Kidney (tissue), 14 donors: Measurements from ENCODE around the gene INHBE. TPM values are rescaled to one million over a fixed set of nuclear protein-coding genes. Genes with fewer than 3 reads are reported as not detected.
"Not testable (repeated sequence)": the region's sequence is repeated elsewhere in the genome, so short reads cannot be mapped to it uniquely, and the experiment has no call there.

Experiments used
- DNase-seq, 5 donors: peaks; one replicate each; pipeline ENCODE4 v3.0.0-alpha.2; 2013 to 2020
- FAIRE-seq: peaks from 2 replicates; lab custom pipeline; 2012; peaks lifted over from hg19 to GRCh38; lab: Jason Lieb, UNC
- H3K27ac ChIP-seq, 2 donors: one replicate each; pipeline ENCODE4 v1.7.0; 2013; ENCODE audit warnings: low read depth in 2 of 2, low read length in 2 of 2, inconsistent platforms in 1 of 2
- H3K27me3 ChIP-seq: one replicate; pipeline ENCODE4 v1.7.1; 2013; ENCODE audit warnings: low read length, inconsistent platforms; ENCODE audit not compliant: control insufficient read depth, insufficient read depth
- H3K36me3 ChIP-seq, 3 donors: one replicate each; pipeline versions ENCODE4 v1.7.0 to v1.7.1; 2013; ENCODE audit warnings: low read length in 3 of 3, control low read depth in 1 of 3, inconsistent platforms in 1 of 3; ENCODE audit not compliant: insufficient read depth in 3 of 3, control insufficient read depth in 2 of 3
- H3K4me1 ChIP-seq, 3 donors: one replicate each; pipeline versions ENCODE4 v1.7.0 to v1.7.1; 2013; ENCODE audit warnings: low read length in 3 of 3, inconsistent platforms in 1 of 3, low read depth in 1 of 3; ENCODE audit not compliant: control insufficient read depth in 2 of 3, insufficient read depth in 2 of 3
- H3K4me3 ChIP-seq, 3 donors: one replicate each; pipeline versions ENCODE4 v1.7.0 to v1.8.1; 2013; ENCODE audit warnings: low read length in 3 of 3, control low read depth in 1 of 3, inconsistent platforms in 1 of 3
- H3K9ac ChIP-seq, 3 donors: one replicate each; pipeline versions ENCODE4 v1.7.0 to v1.7.1; 2013; ENCODE audit warnings: low read length in 3 of 3, control low read depth in 1 of 3, inconsistent platforms in 1 of 3
- H3K9me3 ChIP-seq, 3 donors: one replicate each; pipeline versions ENCODE4 v1.7.0 to v1.7.1; 2013; ENCODE audit warnings: low read length in 3 of 3, control low read depth in 1 of 3, inconsistent platforms in 1 of 3; ENCODE audit not compliant: control insufficient read depth in 2 of 3, insufficient read depth in 1 of 3
- intact Hi-C: fragments of 100-400 bp; cut with DNase I; formaldehyde crosslinking; loops from one replicate; pipeline ENCODE4 v1.11.1; 2022
- polyA plus RNA-seq: library from polyadenylated mRNA; stranded (reverse); fragments of 350-450 nt; fragmentation: Illumina TruSeq; extraction: RNeasy Lipid Tissue Mini Kit (QIAGEN cat#74804); gene quantifications from one replicate; pipeline ENCODE4 v1.2.3, GENCODE V29; 2014; ENCODE audit warnings: low read depth, low replicate concordance; ENCODE audit not compliant: insufficient read depth
- total RNA-seq: library from RNA; stranded (reverse); fragmentation: NEBNext Ultra II Directional; extraction: Animal tissue kit (Norgen Biotek cat#: 25700); gene quantifications from one replicate; pipeline ENCODE4 v1.2.1, GENCODE V29; 2021
- TF ChIP-seq, protein P1 (sequence below): IDR thresholded peaks from 3 replicates; pipeline ENCODE4 v1.5.1; 2012; ENCODE audit warnings: mild to moderate bottlenecking, moderate library complexity, borderline replicate concordance; ENCODE audit not compliant: insufficient read depth; ENCODE audit errors: extremely low read depth
- donor health status: control.
- donor health status: control.
- donor health status: control.
- donor health status: control.
- donor health status: control.
- donor health status: DM: yes; HTN: yes; CAD: no.
- donor health status: Normal renal cell carcinoma (clear cell type).

Gene INHBE
- total and polyA plus RNA-seq, 2 donors from 2014 or later: 0.19 to 0.30 TPM

DNA sequence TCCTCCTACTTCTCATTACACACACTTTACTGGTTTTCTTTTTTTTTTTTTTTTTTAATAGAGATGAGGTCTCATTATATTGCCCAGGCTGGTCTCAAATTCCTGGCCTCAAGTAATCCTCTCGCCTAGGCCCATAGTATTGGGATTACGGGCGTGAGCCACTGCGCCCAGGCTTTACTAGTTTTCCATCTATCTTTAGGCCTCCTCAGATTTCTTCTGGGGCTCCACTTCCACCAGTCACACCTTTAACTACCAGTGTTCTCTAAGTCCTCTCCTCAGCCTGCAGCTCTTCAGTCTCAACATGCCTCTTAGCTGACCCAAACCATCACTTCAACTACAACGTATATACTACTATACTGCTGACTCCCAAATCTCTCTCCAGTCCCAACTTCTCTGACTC, 34.6 kb upstream of the INHBE start:
- Histone ChIP-seq H3K4me3 (no peak overlapping the region), H3K27ac (no peak overlapping the region), H3K4me1 (peaks cover 0 to 2% (median 0%) of the 10 kb centered on the region in 3 donors), H3K27me3 (no peaks in the 10 kb centered on the region), H3K9ac (no peak overlapping the region), H3K36me3 (peaks cover 0 to 3% (median 0%) of the 10 kb centered on the region in 3 donors), H3K9me3 (no peaks in the 10 kb centered on the region)
- intact Hi-C loops: no loop called here
- FAIRE-seq: no peak
- DNase-seq: no peak
- TF ChIP-seq, protein P1, sequence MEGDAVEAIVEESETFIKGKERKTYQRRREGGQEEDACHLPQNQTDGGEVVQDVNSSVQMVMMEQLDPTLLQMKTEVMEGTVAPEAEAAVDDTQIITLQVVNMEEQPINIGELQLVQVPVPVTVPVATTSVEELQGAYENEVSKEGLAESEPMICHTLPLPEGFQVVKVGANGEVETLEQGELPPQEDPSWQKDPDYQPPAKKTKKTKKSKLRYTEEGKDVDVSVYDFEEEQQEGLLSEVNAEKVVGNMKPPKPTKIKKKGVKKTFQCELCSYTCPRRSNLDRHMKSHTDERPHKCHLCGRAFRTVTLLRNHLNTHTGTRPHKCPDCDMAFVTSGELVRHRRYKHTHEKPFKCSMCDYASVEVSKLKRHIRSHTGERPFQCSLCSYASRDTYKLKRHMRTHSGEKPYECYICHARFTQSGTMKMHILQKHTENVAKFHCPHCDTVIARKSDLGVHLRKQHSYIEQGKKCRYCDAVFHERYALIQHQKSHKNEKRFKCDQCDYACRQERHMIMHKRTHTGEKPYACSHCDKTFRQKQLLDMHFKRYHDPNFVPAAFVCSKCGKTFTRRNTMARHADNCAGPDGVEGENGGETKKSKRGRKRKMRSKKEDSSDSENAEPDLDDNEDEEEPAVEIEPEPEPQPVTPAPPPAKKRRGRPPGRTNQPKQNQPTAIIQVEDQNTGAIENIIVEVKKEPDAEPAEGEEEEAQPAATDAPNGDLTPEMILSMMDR: no peak

DNA sequence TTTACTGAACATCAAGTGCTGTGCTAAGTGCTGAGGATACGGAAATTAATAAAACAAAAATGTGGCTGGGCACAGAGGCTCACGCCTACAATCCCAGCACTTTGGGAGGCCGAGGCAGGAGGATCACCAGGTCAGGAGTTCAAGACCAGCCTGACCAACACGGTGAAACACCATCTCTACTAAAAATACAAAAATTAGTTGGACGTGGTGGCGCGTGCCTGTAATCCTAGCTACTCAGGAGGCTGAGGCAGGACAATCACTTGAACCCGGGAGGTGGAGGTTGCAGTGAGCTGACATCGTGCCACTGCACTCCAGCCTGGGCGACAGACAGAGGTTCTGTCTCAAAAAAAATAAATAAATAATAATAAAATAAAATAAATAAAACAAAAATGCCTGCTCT, 28.2 kb upstream of the INHBE start:
- H3K27ac ChIP-seq, FAIRE-seq, DNase-seq, H3K4me1 ChIP-seq, H3K4me3 ChIP-seq, H3K27me3 ChIP-seq, intact Hi-C loops, H3K9me3 ChIP-seq, H3K36me3 ChIP-seq, H3K9ac ChIP-seq: not testable (repeated sequence)

DNA sequence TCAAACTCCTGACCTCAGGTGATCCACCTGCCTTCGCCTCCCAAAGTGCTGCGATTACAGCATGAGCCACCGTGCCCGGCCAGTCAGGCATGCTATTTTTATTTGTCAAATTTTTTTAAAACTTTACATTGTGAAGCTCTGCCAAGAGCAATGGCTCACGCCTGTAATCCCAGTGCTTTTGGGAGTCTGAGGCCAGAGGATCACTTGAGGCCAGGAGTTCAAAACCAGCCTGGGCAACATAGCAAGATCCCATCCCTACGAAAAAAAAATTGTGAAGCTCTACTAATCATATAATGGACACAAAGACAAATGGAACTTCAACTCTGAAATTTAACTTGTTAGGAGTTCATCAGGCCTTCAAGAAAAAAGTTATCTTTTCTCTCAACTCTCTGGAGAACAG, 26.1 kb upstream of the INHBE start:
- Histone ChIP-seq H3K4me1 (peaks cover 0 to 2% (median under 1%) of the 10 kb centered on the region in 3 donors), H3K9me3 (no peaks in the 10 kb centered on the region), H3K27ac (no peak overlapping the region), H3K27me3 (no peaks in the 10 kb centered on the region), H3K9ac (peak overlapping the region in 1 of 3 donors; percentile 84), H3K36me3 (peaks cover 0 to 3% (median 0%) of the 10 kb centered on the region in 3 donors), H3K4me3 (no peak overlapping the region)
- DNase-seq: no peak
- TF ChIP-seq, protein P1: no peak
- no peak for FAIRE-seq
- intact Hi-C loops: no loop called here

DNA sequence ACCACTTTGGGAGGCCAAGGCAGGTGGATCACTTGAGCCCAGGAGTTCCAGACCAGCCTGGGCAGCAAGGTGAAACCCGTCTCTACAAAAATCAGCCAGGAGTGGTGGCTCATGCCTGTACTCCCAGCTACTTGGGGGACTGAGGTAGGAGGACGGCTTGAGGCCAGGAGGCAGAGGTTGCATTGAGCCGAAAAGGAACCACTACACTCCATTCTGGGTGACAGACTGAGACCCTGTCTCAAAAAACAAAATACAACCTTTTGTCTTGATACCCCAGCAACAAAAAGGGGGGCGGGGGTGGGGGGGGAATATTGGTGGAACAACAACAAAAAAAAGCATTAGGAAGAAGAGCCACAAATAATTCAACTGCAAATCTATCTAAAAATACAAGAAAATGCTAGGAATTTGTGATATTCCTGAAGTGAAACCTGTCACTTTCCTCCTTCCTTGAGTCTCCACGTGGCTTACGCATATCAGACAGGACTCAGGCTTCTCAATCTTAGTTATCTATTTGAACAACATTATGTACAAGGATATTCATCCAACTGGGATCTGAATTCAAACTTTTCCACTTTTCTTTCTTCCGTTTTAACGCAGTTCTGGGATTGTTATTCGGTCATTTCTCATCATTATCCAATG, 25.5 kb upstream of the INHBE start:
- FAIRE-seq (no peak), DNase-seq (peak in 1 of 5 donors; percentile 48)
- no peaks in the 10 kb centered on the region for H3K9me3 ChIP-seq
- H3K9ac ChIP-seq: peak overlapping the region; percentile 61 to 88 (median 84)
- H3K4me1 ChIP-seq: peaks cover 0 to 7% (median 2%) of the 10 kb centered on the region in 3 donors
- intact Hi-C loops: no loop called here
- H3K27me3 ChIP-seq: no peaks in the 10 kb centered on the region
- H3K4me3 ChIP-seq: peak overlapping the region; percentile 73 to 80 (median 76)
- TF ChIP-seq, protein P1: no peak
- peaks cover 0 to under 1% (median 0%) of the 10 kb centered on the region in 3 donors for H3K36me3 ChIP-seq
- H3K27ac ChIP-seq: peak overlapping the region; percentile 75 to 93
